SK-N-SH treated with all-trans-retinoic acid at 6 μM for 48 hours (cell line): Measurements from ENCODE around the gene CENPA.

Experiments used
- ARNTL ChIP-seq: fragments of 450-650 bp; formaldehyde crosslinking; IDR thresholded peaks from 2 replicates; pipeline ENCODE4 v1.5.0; 2020; ENCODE audit warnings: low read depth, mild to moderate bottlenecking, moderate library complexity, borderline replicate concordance
- BACH2 ChIP-seq: fragments of 250-450 bp; sonication (Bioruptor Pico); IDR thresholded peaks from 2 replicates; pipeline ENCODE4 v1.9.0; 2021; ENCODE audit warnings: mild to moderate bottlenecking, borderline replicate concordance
- CSDC2 ChIP-seq: fragments of 250-450 bp; sonication (Bioruptor Pico); IDR thresholded peaks from 2 replicates; pipeline ENCODE4 v1.5.0; 2020; ENCODE audit warnings: mild to moderate bottlenecking, moderate library complexity
- ESRRG ChIP-seq: fragments of 250-450 bp; sonication (Bioruptor Pico); IDR thresholded peaks from 2 replicates; pipeline ENCODE4 v1.6.1; 2021; ENCODE audit warnings: mild to moderate bottlenecking
- ISL1 ChIP-seq: fragments of 250-450 bp; sonication (Bioruptor Pico); IDR thresholded peaks from 2 replicates; pipeline ENCODE4 v2.1.2; 2022; ENCODE audit warnings: mild to moderate bottlenecking, moderate library complexity
- SNAI2 ChIP-seq: fragments of 250-450 bp; sonication (Bioruptor Pico); IDR thresholded peaks from 2 replicates; pipeline ENCODE4 v1.5.0; 2020; ENCODE audit warnings: mild to moderate bottlenecking, moderate library complexity
- TOX ChIP-seq: fragments of 250-450 bp; sonication (Bioruptor Pico); IDR thresholded peaks from 2 replicates; pipeline ENCODE4 v1.8.0; 2021; ENCODE audit warnings: mild to moderate bottlenecking, moderate library complexity, borderline replicate concordance
- ZC3H10 ChIP-seq: fragments of 250-450 bp; sonication (Bioruptor Pico); IDR thresholded peaks from 2 replicates; pipeline ENCODE4 v1.5.1; 2021; ENCODE audit warnings: mild to moderate bottlenecking, moderate library complexity
- ZFP3 ChIP-seq: fragments of 250-450 bp; sonication (Bioruptor Pico); IDR thresholded peaks from 2 replicates; pipeline ENCODE4 v1.5.0; 2020; ENCODE audit warnings: mild to moderate bottlenecking, moderate library complexity
- ZNF565 ChIP-seq: fragments of 450-650 bp; formaldehyde crosslinking; conservative IDR thresholded peaks from 2 replicates; pipeline ENCODE4 v1.5.0; 2020; ENCODE audit warnings: low read depth, mild to moderate bottlenecking, moderate library complexity
- TF ChIP-seq, protein P1 (sequence below): fragments of 250-450 bp; sonication (Bioruptor Pico); IDR thresholded peaks from 2 replicates; pipeline ENCODE4 v1.5.1; 2020; ENCODE audit warnings: low read depth, mild to moderate bottlenecking, moderate library complexity
- TF ChIP-seq, protein P2 (sequence below): fragments of 250-450 bp; sonication (Bioruptor Pico); IDR thresholded peaks from 2 replicates; pipeline ENCODE4 v1.8.0; 2020; ENCODE audit warnings: mild to moderate bottlenecking, moderate library complexity, borderline replicate concordance
- TF ChIP-seq, protein P3 (sequence below): fragments of 250-450 bp; sonication (Bioruptor Pico); IDR thresholded peaks from 2 replicates; pipeline ENCODE4 v1.5.0; 2020; ENCODE audit warnings: mild to moderate bottlenecking, moderate library complexity

DNA sequence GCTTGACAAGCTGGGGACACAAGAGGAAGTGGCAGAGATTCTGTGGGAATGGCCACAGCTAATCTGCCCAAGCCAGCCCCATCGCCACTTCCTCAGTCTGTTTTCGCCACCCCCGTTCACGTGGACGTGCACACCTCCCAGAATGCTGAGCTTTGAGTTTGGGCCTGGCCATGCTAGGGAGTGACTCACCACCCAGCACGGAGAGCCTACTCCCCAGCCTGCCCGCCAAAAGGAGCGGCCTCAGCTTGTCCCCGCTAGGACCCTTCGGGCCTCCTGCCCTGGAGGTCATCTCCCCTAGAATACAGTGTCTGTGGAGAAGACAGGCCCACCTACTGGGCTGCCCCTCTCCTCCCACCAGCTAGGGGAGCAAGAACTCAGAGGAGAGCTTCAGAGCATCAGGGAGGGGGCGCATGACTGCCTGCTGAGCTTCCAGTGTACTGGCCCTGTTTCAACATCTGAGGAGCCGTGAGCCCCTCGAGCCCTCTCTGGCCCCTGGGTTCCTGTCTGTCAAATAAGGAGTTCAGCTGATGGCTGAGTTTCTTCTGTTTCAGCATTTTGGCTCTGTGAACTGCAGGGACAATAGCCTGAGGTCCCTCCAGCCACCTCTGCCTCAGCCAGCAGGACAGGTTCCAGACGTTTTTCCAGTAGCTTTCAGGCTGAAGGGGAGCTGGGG is 16.6 kb upstream of the CENPA start:
- TF ChIP-seq BACH2 (CRISPR knock-in tag) (no peak), ZFP3 (CRISPR knock-in tag) (no peak), CSDC2 (no peak), ARNTL (no peak), ESRRG (CRISPR knock-in tag) (no peak), TOX (no peak), SNAI2 (CRISPR knock-in tag) (no peak), ISL1 (no peak), ZNF565 (CRISPR knock-in tag) (no peak), ZC3H10 (CRISPR knock-in tag) (no peak)
- TF ChIP-seq, protein P1, sequence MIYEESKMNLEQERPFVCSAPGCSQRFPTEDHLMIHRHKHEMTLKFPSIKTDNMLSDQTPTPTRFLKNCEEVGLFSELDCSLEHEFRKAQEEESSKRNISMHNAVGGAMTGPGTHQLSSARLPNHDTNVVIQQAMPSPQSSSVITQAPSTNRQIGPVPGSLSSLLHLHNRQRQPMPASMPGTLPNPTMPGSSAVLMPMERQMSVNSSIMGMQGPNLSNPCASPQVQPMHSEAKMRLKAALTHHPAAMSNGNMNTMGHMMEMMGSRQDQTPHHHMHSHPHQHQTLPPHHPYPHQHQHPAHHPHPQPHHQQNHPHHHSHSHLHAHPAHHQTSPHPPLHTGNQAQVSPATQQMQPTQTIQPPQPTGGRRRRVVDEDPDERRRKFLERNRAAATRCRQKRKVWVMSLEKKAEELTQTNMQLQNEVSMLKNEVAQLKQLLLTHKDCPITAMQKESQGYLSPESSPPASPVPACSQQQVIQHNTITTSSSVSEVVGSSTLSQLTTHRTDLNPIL (CRISPR knock-in tag): no peak
- TF ChIP-seq, protein P2, sequence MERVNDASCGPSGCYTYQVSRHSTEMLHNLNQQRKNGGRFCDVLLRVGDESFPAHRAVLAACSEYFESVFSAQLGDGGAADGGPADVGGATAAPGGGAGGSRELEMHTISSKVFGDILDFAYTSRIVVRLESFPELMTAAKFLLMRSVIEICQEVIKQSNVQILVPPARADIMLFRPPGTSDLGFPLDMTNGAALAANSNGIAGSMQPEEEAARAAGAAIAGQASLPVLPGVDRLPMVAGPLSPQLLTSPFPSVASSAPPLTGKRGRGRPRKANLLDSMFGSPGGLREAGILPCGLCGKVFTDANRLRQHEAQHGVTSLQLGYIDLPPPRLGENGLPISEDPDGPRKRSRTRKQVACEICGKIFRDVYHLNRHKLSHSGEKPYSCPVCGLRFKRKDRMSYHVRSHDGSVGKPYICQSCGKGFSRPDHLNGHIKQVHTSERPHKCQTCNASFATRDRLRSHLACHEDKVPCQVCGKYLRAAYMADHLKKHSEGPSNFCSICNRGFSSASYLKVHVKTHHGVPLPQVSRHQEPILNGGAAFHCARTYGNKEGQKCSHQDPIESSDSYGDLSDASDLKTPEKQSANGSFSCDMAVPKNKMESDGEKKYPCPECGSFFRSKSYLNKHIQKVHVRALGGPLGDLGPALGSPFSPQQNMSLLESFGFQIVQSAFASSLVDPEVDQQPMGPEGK (CRISPR knock-in tag): no peak
- TF ChIP-seq, protein P3, sequence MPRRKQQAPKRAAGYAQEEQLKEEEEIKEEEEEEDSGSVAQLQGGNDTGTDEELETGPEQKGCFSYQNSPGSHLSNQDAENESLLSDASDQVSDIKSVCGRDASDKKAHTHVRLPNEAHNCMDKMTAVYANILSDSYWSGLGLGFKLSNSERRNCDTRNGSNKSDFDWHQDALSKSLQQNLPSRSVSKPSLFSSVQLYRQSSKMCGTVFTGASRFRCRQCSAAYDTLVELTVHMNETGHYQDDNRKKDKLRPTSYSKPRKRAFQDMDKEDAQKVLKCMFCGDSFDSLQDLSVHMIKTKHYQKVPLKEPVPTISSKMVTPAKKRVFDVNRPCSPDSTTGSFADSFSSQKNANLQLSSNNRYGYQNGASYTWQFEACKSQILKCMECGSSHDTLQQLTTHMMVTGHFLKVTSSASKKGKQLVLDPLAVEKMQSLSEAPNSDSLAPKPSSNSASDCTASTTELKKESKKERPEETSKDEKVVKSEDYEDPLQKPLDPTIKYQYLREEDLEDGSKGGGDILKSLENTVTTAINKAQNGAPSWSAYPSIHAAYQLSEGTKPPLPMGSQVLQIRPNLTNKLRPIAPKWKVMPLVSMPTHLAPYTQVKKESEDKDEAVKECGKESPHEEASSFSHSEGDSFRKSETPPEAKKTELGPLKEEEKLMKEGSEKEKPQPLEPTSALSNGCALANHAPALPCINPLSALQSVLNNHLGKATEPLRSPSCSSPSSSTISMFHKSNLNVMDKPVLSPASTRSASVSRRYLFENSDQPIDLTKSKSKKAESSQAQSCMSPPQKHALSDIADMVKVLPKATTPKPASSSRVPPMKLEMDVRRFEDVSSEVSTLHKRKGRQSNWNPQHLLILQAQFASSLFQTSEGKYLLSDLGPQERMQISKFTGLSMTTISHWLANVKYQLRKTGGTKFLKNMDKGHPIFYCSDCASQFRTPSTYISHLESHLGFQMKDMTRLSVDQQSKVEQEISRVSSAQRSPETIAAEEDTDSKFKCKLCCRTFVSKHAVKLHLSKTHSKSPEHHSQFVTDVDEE (CRISPR knock-in tag): no peak
